ENCODE data around the gene CLINT1. TPM values are rescaled to one million over a fixed set of nuclear protein-coding genes. Genes with fewer than 3 reads are reported as not detected.
A peak's percentile ranks its signal among the peaks of the same experiment; 100 is the strongest.

Gene CLINT1
- total RNA-seq, 1 experiment from 2014 or later = 69.2 TPM

GRCh38 chr5:157836121-157836753, 22.7 kb downstream of the CLINT1 start:
- Histone ChIP-seq H4K20me1 (ENCODE audit: insufficient read depth) (peaks cover 12% of the 10 kb centered on the region), H3K4me3 (replicated peaks in 1 of 2; ENCODE audit: low read depth in 1 of 2, low read length in 2 of 2) (no peak overlapping the region), H3K4me1 (ENCODE audit: control insufficient read depth in 1 of 2, insufficient read depth in 2 of 2, low read length in 2 of 2) (no peaks in the 10 kb centered on the region), H3K27me3 (ENCODE audit: insufficient read depth, low read length) (no peaks in the 10 kb centered on the region), H3K79me2 (ENCODE audit: insufficient read depth, low read length) (peaks cover 96% of the 10 kb centered on the region), H3K27ac (ENCODE audit: low read depth, low read length) (no peak overlapping the region), H3K9me2 (ENCODE audit: insufficient read depth) (no peaks in the 10 kb centered on the region), H3K36me3 (ENCODE audit: control insufficient read depth in 1 of 2, insufficient read depth in 2 of 2, low read length in 2 of 2) (no peaks in the 10 kb centered on the region), H3K4me2 (ENCODE audit: low read length) (no peak overlapping the region), H2AFZ (ENCODE audit: low read depth, low read length, poor library complexity, severe bottlenecking) (no peak overlapping the region), H3K9me3 (ENCODE audit: control insufficient read depth in 1 of 2, insufficient read depth in 1 of 2, low read depth in 1 of 2, low read length in 2 of 2) (no peaks in the 10 kb centered on the region), H3K9ac (ENCODE audit: low read length) (no peak overlapping the region)
- TF ChIP-seq EGR1 (IDR thresholded peaks at IDR 0.05; ENCODE audit: low read depth) (no peak), ZFX (IDR thresholded peaks at IDR 0.05) (no peak), POLR2A (IDR thresholded peaks at IDR 0.05; ENCODE audit: borderline replicate concordance, extremely low read depth, insufficient read depth, insufficient read length) (no peak), SP1 (IDR thresholded peaks at IDR 0.05; ENCODE audit: low read depth) (no peak), EZH2phosphoT487 (IDR thresholded peaks at IDR 0.05; ENCODE audit: borderline replicate concordance) (no peak), SIN3A (IDR thresholded peaks at IDR 0.05; ENCODE audit: low read depth) (no peak), SRF (IDR thresholded peaks at IDR 0.05; ENCODE audit: low read depth) (no peak), JUND (IDR thresholded peaks at IDR 0.05) (no peak), YY1 (IDR thresholded peaks at IDR 0.05; ENCODE audit: extremely low read depth, insufficient replicate concordance, low read depth, low read length) (no peak), REST (IDR thresholded peaks at IDR 0.05; ENCODE audit: low read depth) (no peak), MAX (IDR thresholded peaks at IDR 0.05) (no peak), CEBPB (IDR thresholded peaks at IDR 0.05; ENCODE audit: low read depth) (no peak), ZNF274 (IDR thresholded peaks at IDR 0.05; ENCODE audit: low read depth, low read length) (no peak), CBX3 (IDR thresholded peaks at IDR 0.05; ENCODE audit: low read depth) (no peak), TCF7L2 (IDR thresholded peaks at IDR 0.05; ENCODE audit: borderline replicate concordance, extremely low read depth, insufficient read depth, insufficient read length) (no peak), ZBTB33 (IDR thresholded peaks at IDR 0.05; ENCODE audit: extremely low read depth, insufficient replicate concordance, low read length) (no peak)
- RAD21 ChIA-PET (ENCODE audit: low non-redundant PET in 1 of 2, low total read pairs in 2 of 2, uncharacterized antibody in 2 of 2, unreplicated experiment in 2 of 2) = no interaction called here
- POLR2A ChIA-PET = no interaction called here
- DNase-seq (ENCODE audit: low read depth, low spot score) (no peak), ATAC-seq (no peak)
- CTCF ChIA-PET = no interaction called here
- intact Hi-C loops (cut with micrococcal nuclease) = no loop called here
- TSS peak; percentile 9 for BruUV-seq (replicated peaks)

All from HCT116 (cell line).